Smooth muscle cell (in vitro differentiated cells): Measurements from ENCODE around the gene VCL. TPM values are rescaled to one million over a fixed set of nuclear protein-coding genes. Genes with fewer than 3 reads are reported as not detected.
"Not testable (repeated sequence)": the region's sequence is repeated elsewhere in the genome, so short reads cannot be mapped to it uniquely, and the experiment has no call there.

Source experiments
- DNase-seq: peaks from one replicate; lab custom pipeline; 2025; ENCODE audit not compliant: unreplicated experiment; lab: John Stamatoyannopoulos, UW
- H2AFZ ChIP-seq: fragments of 200-600 bp; sonication (generic); 2 replicates; pipeline ENCODE4 v1.6.0; 2016; ENCODE audit warnings: antibody characterized with exemption, low read depth, mild to moderate bottlenecking
- H3F3A ChIP-seq: fragments of 200-600 bp; sonication (generic); 2 replicates; pipeline ENCODE4 v1.6.0; 2017; ENCODE audit warnings: antibody characterized with exemption, low read depth
- H3K27ac ChIP-seq: fragments of 200-600 bp; sonication (generic); 2 replicates; pipeline ENCODE4 v1.5.1; 2016; ENCODE audit warnings: low read depth, mild to moderate bottlenecking
- H3K27me3 ChIP-seq: fragments of 200-600 bp; sonication (generic); 2 replicates; pipeline ENCODE4 v1.6.1; 2016; ENCODE audit warnings: low read depth, mild to moderate bottlenecking
- H3K36me3 ChIP-seq: fragments of 200-600 bp; sonication (generic); 2 replicates; pipeline ENCODE4 v1.5.1; 2016; ENCODE audit warnings: low read depth
- H3K4me1 ChIP-seq: fragments of 200-600 bp; sonication (generic); 2 replicates; pipeline ENCODE4 v1.5.1; 2016; ENCODE audit warnings: low read depth
- H3K4me2 ChIP-seq: fragments of 200-600 bp; sonication (generic); 2 replicates; pipeline ENCODE4 v1.6.0; 2016; ENCODE audit warnings: mild to moderate bottlenecking
- H3K4me3 ChIP-seq: fragments of 200-600 bp; sonication (generic); 2 replicates; pipeline ENCODE4 v1.5.1; 2016; ENCODE audit warnings: mild to moderate bottlenecking
- H3K79me2 ChIP-seq: fragments of 200-600 bp; sonication (generic); 2 replicates; pipeline ENCODE4 v1.6.0; 2016; ENCODE audit warnings: low read depth, mild to moderate bottlenecking
- H3K9ac ChIP-seq: fragments of 200-600 bp; sonication (generic); 2 replicates; pipeline ENCODE4 v1.6.0; 2016; ENCODE audit warnings: low read depth
- H3K9me3 ChIP-seq: fragments of 200-600 bp; sonication (generic); replicated peaks from 2 replicates; pipeline ENCODE4 v1.5.1; 2016; ENCODE audit warnings: low read depth
- H4K20me1 ChIP-seq: fragments of 200-600 bp; sonication (generic); 2 replicates; pipeline ENCODE4 v1.6.0; 2016; ENCODE audit warnings: low read depth
- CTCF ChIP-seq: fragments of 200-600 bp; sonication (generic); IDR thresholded peaks from 2 replicates; pipeline ENCODE4 v1.5.1; 2017; ENCODE audit warnings: borderline replicate concordance, mild to moderate bottlenecking, antibody characterized with exemption; ENCODE audit not compliant: insufficient read depth, poor library complexity, severe bottlenecking
- WGBS: methylation state at CpG from one replicate; pipeline ENCODE4 v1.1.7; 2016; ENCODE audit warnings: low lambda C conversion rate; 5-methylcytosine and 5-hydroxymethylcytosine counted together
- polyA plus RNA-seq: library from polyadenylated mRNA; unstranded; fragments of >200 nt; fragmentation: Nextera tagmentation; extraction: Ambion mirVana; gene quantifications from 2 replicates; pipeline ENCODE4 v1.2.1, GENCODE V29; 2016
- total RNA-seq: library from RNA; depleted of rRNA; stranded (reverse); fragments of >200 nt; gene quantifications from 2 replicates; pipeline ENCODE4 v1.2.3, GENCODE V29; 2014

VCL gene
- total and polyA plus RNA-seq, 2 experiments from 2014 or later, result 128 to 187 TPM

GRCh38 chr10:73998623-73998928 is 660 bp downstream of the VCL start:
- WGBS, result 0% methylated on average over 8 of the region's 21 CpGs
- Histone ChIP-seq H3K4me3 (peak overlapping the region; percentile 93), H2AFZ (no peak overlapping the region), H3K4me2 (peak overlapping the region; percentile 88), H3K27ac (peak overlapping the region; percentile 85), H3K36me3 (no peaks in the 10 kb centered on the region), H3K79me2 (peaks cover 56% of the 10 kb centered on the region), H3K27me3 (no peaks in the 10 kb centered on the region), H4K20me1 (peaks cover 56% of the 10 kb centered on the region), H3F3A (peaks cover 27% of the 10 kb centered on the region), H3K9me3 (no peaks in the 10 kb centered on the region), H3K9ac (peak overlapping the region; percentile 84), H3K4me1 (peaks cover 22% of the 10 kb centered on the region)
- no peak for DNase-seq
- TF ChIP-seq CTCF, result no peak

GRCh38 chr10:73998929-73999691 is 1.2 kb downstream of the VCL start:
- H4K20me1 ChIP-seq, result peaks cover 62% of the 10 kb centered on the region
- WGBS, result 1% methylated on average over 14 of the region's 14 CpGs

GRCh38 chr10:73999703-74000102 is 1.8 kb downstream of the VCL start:
- Histone ChIP-seq H3K36me3 (no peaks in the 10 kb centered on the region), H4K20me1 (peaks cover 68% of the 10 kb centered on the region), H2AFZ (no peak overlapping the region), H3K27ac (peak overlapping the region; percentile 85), H3F3A (peaks cover 32% of the 10 kb centered on the region), H3K27me3 (no peaks in the 10 kb centered on the region), H3K4me1 (peaks cover 22% of the 10 kb centered on the region), H3K9me3 (no peaks in the 10 kb centered on the region), H3K4me2 (peak overlapping the region; percentile 88), H3K79me2 (peaks cover 67% of the 10 kb centered on the region), H3K4me3 (peak overlapping the region; percentile 93), H3K9ac (peak overlapping the region; percentile 84)
- no peak for DNase-seq
- no peak for TF ChIP-seq CTCF
- 0% methylated on average over 1 of the region's 1 CpG for WGBS

More at GRCh38 chr10:73998929-73999691, 1.2 kb downstream of the VCL start:
- Histone ChIP-seq H3K4me1 (peaks cover 22% of the 10 kb centered on the region), H3K9ac (peak overlapping the region; percentile 84), H3K4me3 (peak overlapping the region; percentile 93), H3K27me3 (no peaks in the 10 kb centered on the region), H3K27ac (peak overlapping the region; percentile 85), H3K9me3 (no peaks in the 10 kb centered on the region), H3K4me2 (peak overlapping the region; percentile 88), H3F3A (peaks cover 30% of the 10 kb centered on the region), H3K79me2 (peaks cover 61% of the 10 kb centered on the region), H3K36me3 (no peaks in the 10 kb centered on the region), H2AFZ (no peak overlapping the region)
- peak; percentile 23 for TF ChIP-seq CTCF
- peak; percentile 32 for DNase-seq

- H3K9me3 ChIP-seq, H3K27me3 ChIP-seq, H3K36me3 ChIP-seq, DNase-seq, H2AFZ ChIP-seq: not testable (repeated sequence)
- Histone ChIP-seq H3K4me2 (peak overlapping the region; percentile 88), H3K79me2 (peaks cover 73% of the 10 kb centered on the region), H3K9ac (peak overlapping the region; percentile 7), H3K4me3 (peak overlapping the region; percentile 93), H3K27ac (peak overlapping the region; percentile 85), H4K20me1 (peaks cover 73% of the 10 kb centered on the region), H3K4me1 (peaks cover 22% of the 10 kb centered on the region), H3F3A (peaks cover 30% of the 10 kb centered on the region)
- WGBS, result 82% methylated on average over 11 of the region's 11 CpGs
These were observed 2.3 kb downstream of the VCL start for GRCh38 chr10:74000244-74000643.
